Stomach (tissue), 9 donors: ENCODE measurements around the gene TLE3. TPM values are rescaled to one million over a fixed set of nuclear protein-coding genes. Genes with fewer than 3 reads are reported as not detected.

ENCODE experiments used
- DNase-seq, 2 donors: peaks; one replicate each; pipeline versions ENCODE4 v3.0.0 to v3.0.0-alpha.2; 2013 to 2019
- H3K27ac ChIP-seq, 5 donors: fragments of 200-600 bp in 4 of 5; sonication (generic) in 4 of 5; one replicate each; pipeline ENCODE4 v1.5.1; 2013 to 2019; ENCODE audit warnings: mild to moderate bottlenecking in 1 of 5, moderate library complexity in 1 of 5
- H3K27me3 ChIP-seq, 3 donors: fragments of 200-600 bp; sonication (generic); one replicate each; pipeline ENCODE4 v1.5.1; 2017 to 2019; ENCODE audit warnings: mixed run types in 1 of 3
- H3K36me3 ChIP-seq, 4 donors: fragments of 200-600 bp; sonication (generic); 1 replicate in 3 of 4; 2 replicates in 1 of 4; pipeline ENCODE4 v1.5.1; 2016 to 2019
- H3K4me1 ChIP-seq, 4 donors: fragments of 200-600 bp; sonication (generic); one replicate each; pipeline ENCODE4 v1.5.1; 2016 to 2019
- H3K4me3 ChIP-seq, 4 donors: fragments of 200-600 bp; sonication (generic) in 3 of 4; one replicate each; pipeline ENCODE4 v1.5.1; 2016 to 2019; ENCODE audit warnings: mild to moderate bottlenecking in 1 of 4
- H3K9me3 ChIP-seq, 4 donors: fragments of 200-600 bp; sonication (generic); one replicate each; pipeline ENCODE4 v1.5.1; 2016 to 2019
- CTCF ChIP-seq, 7 experiments: fragments of 450-650 bp in 4 of 7; fragments of 200-600 bp in 3 of 7; sonication (generic) in 3 of 7; IDR thresholded peaks; one replicate each; pipeline ENCODE4 v1.5.1; 2016 to 2019; ENCODE audit warnings: antibody characterized with exemption in 7 of 7, control low read depth in 2 of 7, mild to moderate bottlenecking in 1 of 7
- EP300 ChIP-seq: sonication (generic); formaldehyde crosslinking; IDR thresholded peaks from one replicate; pipeline ENCODE4 v1.6.1; 2017; ENCODE audit warnings: antibody characterized with exemption
- POLR2A ChIP-seq, 4 donors: fragments of 450-650 bp; IDR thresholded peaks; one replicate each; pipeline ENCODE4 v1.6.1; 2016; ENCODE audit warnings: antibody characterized with exemption in 4 of 4, control low read depth in 2 of 4, mild to moderate bottlenecking in 1 of 4, moderate library complexity in 1 of 4
- POLR2AphosphoS5 ChIP-seq, 3 donors: sonication (generic); formaldehyde crosslinking; IDR thresholded peaks; one replicate each; pipeline ENCODE4 v1.6.1; 2016; ENCODE audit warnings: antibody characterized with exemption in 3 of 3
- WGBS, 5 donors: extraction: QIAGEN DNeasy Blood & Tissue Kit in 3 of 5; methylation state at CpG; one replicate each; pipeline versions ENCODE4 v1.1.5 to v1.1.7; 2013 to 2018; 5-methylcytosine and 5-hydroxymethylcytosine counted together
- intact Hi-C: fragments of 100-400 bp; cut with DNase I; formaldehyde crosslinking; loops from one replicate; pipeline ENCODE4 v1.15.1; 2023; ENCODE audit warnings: low total_unique reads
- polyA plus RNA-seq, 3 donors: library from polyadenylated mRNA; stranded (reverse); fragments of 200-250 nt; gene quantifications; one replicate each; pipeline ENCODE4 v1.2.3, GENCODE V29; 2013
- total RNA-seq, 5 donors: library from RNA; depleted of rRNA; stranded (reverse); fragments of >200 nt; gene quantifications; one replicate each; pipeline versions ENCODE4 v1.1.0 to v1.2.3, GENCODE V29; 2014 to 2016
- donor health status: healthy with polysubstance abuse.
- donor health status: Bipolar disorder and iron deficiency.
- donor health status: healthy.

TLE3 gene
- total and polyA plus RNA-seq, 8 donors, result 13.3 to 186 (median 30.9) TPM

- Histone ChIP-seq H3K36me3 (peaks cover 7 to 24% (median 23%) of the 10 kb centered on the region in 4 donors), H3K4me3 (no peak overlapping the region), H3K9me3 (no peaks in the 10 kb centered on the region), H3K27ac (no peak overlapping the region), H3K4me1 (peaks cover 0 to 13% (median 3%) of the 10 kb centered on the region in 4 donors), H3K27me3 (no peaks in the 10 kb centered on the region)
- no peak for DNase-seq
- 85 to 98% (median 89%) methylated on average over 3 of the region's 3 CpGs for WGBS, 5 donors
- intact Hi-C loops, result no loop called here
- TF ChIP-seq CTCF (IDR thresholded peaks at IDR 0.05) (no peak), POLR2AphosphoS5 (IDR thresholded peaks at IDR 0.05) (no peak), POLR2A (IDR thresholded peaks at IDR 0.05) (no peak), EP300 (no peak)
Observed at GRCh38 chr15:70044168-70044567, 53.5 kb downstream of the TLE3 start.

DNA sequence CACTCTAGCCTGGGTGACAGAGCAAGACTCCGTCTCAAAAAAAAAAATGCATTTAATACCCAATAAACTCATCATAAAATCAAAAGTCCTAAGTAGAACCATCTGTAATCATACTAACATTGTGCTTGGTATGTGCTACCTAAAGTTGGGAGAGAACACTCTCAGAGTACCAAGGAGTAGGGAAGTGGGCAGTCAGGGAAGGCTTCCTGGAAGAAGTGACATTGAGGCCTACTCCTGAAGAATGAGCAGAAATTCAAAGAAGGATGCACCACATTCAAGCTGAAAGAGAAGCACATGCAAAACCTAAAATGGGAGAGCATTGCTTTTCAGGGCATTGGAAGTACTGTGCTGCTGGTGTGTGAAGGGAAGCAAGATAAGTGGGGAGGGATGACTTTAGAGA is 54.1 kb downstream of the TLE3 start:
- Histone ChIP-seq H3K36me3 (peaks cover 4 to 18% (median 17%) of the 10 kb centered on the region in 4 donors), H3K4me1 (peaks cover 0 to 13% (median under 1%) of the 10 kb centered on the region in 4 donors), H3K9me3 (no peaks in the 10 kb centered on the region), H3K27me3 (no peaks in the 10 kb centered on the region), H3K27ac (no peak overlapping the region), H3K4me3 (no peak overlapping the region)
- 94 to 100% (median 96%) methylated on average over 1 of the region's 1 CpG for WGBS, 5 donors
- intact Hi-C loops, result no loop called here
- DNase-seq, result no peak
- TF ChIP-seq POLR2A (IDR thresholded peaks at IDR 0.05) (no peak), POLR2AphosphoS5 (IDR thresholded peaks at IDR 0.05) (no peak), CTCF (IDR thresholded peaks at IDR 0.05) (no peak), EP300 (no peak)

- WGBS, 5 donors, result 89 to 95% (median 92%) methylated on average over 5 of the region's 5 CpGs
- intact Hi-C loops, result no loop called here
- Histone ChIP-seq H3K27me3 (no peaks in the 10 kb centered on the region), H3K4me3 (no peak overlapping the region), H3K36me3 (peaks cover 0 to 9% (median 8%) of the 10 kb centered on the region in 4 donors), H3K9me3 (no peaks in the 10 kb centered on the region), H3K4me1 (peaks cover 0 to 4% (median 0%) of the 10 kb centered on the region in 4 donors), H3K27ac (no peak overlapping the region)
- TF ChIP-seq POLR2A (IDR thresholded peaks at IDR 0.05), result no peak
- TF ChIP-seq POLR2AphosphoS5 (IDR thresholded peaks at IDR 0.05), result no peak
- TF ChIP-seq CTCF (IDR thresholded peaks at IDR 0.05), result no peak
- TF ChIP-seq EP300, result no peak
- no peak for DNase-seq
Observed at GRCh38 chr15:70042553-70043214, 55.0 kb downstream of the TLE3 start.

GRCh38 chr15:70039917-70040316 is 57.8 kb downstream of the TLE3 start:
- no peak overlapping the region for H3K4me3 ChIP-seq
- no peaks in the 10 kb centered on the region for H3K9me3 ChIP-seq
- WGBS, 5 donors, result 63 to 79% (median 73%) methylated on average over 3 of the region's 3 CpGs
- no peak for DNase-seq
- H3K4me1 ChIP-seq, result no peaks in the 10 kb centered on the region
- no peak overlapping the region for H3K27ac ChIP-seq
- no peak for TF ChIP-seq EP300
- no peak for TF ChIP-seq CTCF (IDR thresholded peaks at IDR 0.05)
- TF ChIP-seq POLR2AphosphoS5 (IDR thresholded peaks at IDR 0.05), result no peak
- no peak for TF ChIP-seq POLR2A (IDR thresholded peaks at IDR 0.05)
- no peaks in the 10 kb centered on the region for H3K27me3 ChIP-seq
- no peaks in the 10 kb centered on the region for H3K36me3 ChIP-seq
- intact Hi-C loops, result no loop called here
